HL-60 (cell line): Measurements from ENCODE around the gene YDJC.
A peak's percentile ranks its signal among the peaks of the same experiment; 100 is the strongest.

Source experiments
- DNase-seq, 2 experiments: peaks; one replicate each; pipeline ENCODE4 v3.0.0-alpha.2; 2010 to 2020; ENCODE audit warnings: low read depth in 1 of 2, low spot score in 1 of 2
- H3K27ac ChIP-seq: fragments of 250-450 bp; sonication (Bioruptor Pico); replicated peaks from 2 replicates; pipeline ENCODE4 v1.5.1; 2020; ENCODE audit warnings: mild to moderate bottlenecking, moderate library complexity
- H3K27me3 ChIP-seq: fragments of 250-450 bp; sonication (Bioruptor Pico); 2 replicates; pipeline ENCODE4 v1.5.1; 2021; ENCODE audit warnings: mild to moderate bottlenecking, moderate library complexity; ENCODE audit not compliant: insufficient read depth, poor library complexity, severe bottlenecking
- H3K4me3 ChIP-seq: replicated peaks from 2 replicates; pipeline ENCODE4 v1.5.1; 2011; ENCODE audit warnings: mild to moderate bottlenecking, control low read depth, low read length; ENCODE audit not compliant: insufficient read depth
- GABPA ChIP-seq: IDR thresholded peaks from 2 replicates; pipeline ENCODE4 v1.6.1; 2012; ENCODE audit warnings: low read depth
- POLR2AphosphoS5 ChIP-seq: IDR thresholded peaks from 2 replicates; pipeline ENCODE4 v1.6.1; 2012; ENCODE audit warnings: low read depth
- SPI1 ChIP-seq: IDR thresholded peaks from 2 replicates; pipeline ENCODE4 v1.6.1; 2012; ENCODE audit warnings: low read depth, mild to moderate bottlenecking, borderline replicate concordance
- TF ChIP-seq, protein P1 (sequence below): IDR thresholded peaks from 2 replicates; pipeline ENCODE4 v1.6.1; 2012; ENCODE audit warnings: low read depth; ENCODE audit not compliant: insufficient replicate concordance
- TF ChIP-seq, protein P2 (sequence below): IDR thresholded peaks from one replicate; pipeline ENCODE4 v1.5.1; 2011; ENCODE audit warnings: low read length, control low read depth, inconsistent platforms; ENCODE audit not compliant: insufficient read depth

The YDJC gene

DNA sequence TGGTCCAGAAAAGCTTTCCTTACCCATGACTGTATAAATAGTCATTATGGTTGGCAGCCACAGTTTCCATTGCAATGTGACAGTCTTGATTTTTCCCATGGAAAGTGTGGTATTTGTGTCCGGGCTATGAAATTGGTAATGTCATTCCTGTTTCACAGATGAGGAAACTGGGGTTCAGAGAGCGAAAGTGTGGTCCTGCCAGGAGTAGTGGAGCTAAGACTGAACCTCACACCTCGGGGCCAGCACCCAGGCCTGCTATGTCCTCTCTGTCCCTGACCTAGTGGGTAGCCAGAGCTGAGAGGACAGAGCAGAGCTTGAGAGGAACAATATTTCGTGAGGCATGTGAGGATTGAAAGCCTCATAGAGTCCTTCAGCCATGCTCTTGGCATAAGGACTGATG, 1.2 kb upstream of the YDJC start:
- Histone ChIP-seq H3K27ac (no peak overlapping the region), H3K27me3 (no peaks in the 10 kb centered on the region), H3K4me3 (no peak overlapping the region)
- TF ChIP-seq POLR2AphosphoS5 (no peak), GABPA (no peak)
- TF ChIP-seq, protein P1, sequence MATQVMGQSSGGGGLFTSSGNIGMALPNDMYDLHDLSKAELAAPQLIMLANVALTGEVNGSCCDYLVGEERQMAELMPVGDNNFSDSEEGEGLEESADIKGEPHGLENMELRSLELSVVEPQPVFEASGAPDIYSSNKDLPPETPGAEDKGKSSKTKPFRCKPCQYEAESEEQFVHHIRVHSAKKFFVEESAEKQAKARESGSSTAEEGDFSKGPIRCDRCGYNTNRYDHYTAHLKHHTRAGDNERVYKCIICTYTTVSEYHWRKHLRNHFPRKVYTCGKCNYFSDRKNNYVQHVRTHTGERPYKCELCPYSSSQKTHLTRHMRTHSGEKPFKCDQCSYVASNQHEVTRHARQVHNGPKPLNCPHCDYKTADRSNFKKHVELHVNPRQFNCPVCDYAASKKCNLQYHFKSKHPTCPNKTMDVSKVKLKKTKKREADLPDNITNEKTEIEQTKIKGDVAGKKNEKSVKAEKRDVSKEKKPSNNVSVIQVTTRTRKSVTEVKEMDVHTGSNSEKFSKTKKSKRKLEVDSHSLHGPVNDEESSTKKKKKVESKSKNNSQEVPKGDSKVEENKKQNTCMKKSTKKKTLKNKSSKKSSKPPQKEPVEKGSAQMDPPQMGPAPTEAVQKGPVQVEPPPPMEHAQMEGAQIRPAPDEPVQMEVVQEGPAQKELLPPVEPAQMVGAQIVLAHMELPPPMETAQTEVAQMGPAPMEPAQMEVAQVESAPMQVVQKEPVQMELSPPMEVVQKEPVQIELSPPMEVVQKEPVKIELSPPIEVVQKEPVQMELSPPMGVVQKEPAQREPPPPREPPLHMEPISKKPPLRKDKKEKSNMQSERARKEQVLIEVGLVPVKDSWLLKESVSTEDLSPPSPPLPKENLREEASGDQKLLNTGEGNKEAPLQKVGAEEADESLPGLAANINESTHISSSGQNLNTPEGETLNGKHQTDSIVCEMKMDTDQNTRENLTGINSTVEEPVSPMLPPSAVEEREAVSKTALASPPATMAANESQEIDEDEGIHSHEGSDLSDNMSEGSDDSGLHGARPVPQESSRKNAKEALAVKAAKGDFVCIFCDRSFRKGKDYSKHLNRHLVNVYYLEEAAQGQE, result no peak
- no peak for DNase-seq

DNA sequence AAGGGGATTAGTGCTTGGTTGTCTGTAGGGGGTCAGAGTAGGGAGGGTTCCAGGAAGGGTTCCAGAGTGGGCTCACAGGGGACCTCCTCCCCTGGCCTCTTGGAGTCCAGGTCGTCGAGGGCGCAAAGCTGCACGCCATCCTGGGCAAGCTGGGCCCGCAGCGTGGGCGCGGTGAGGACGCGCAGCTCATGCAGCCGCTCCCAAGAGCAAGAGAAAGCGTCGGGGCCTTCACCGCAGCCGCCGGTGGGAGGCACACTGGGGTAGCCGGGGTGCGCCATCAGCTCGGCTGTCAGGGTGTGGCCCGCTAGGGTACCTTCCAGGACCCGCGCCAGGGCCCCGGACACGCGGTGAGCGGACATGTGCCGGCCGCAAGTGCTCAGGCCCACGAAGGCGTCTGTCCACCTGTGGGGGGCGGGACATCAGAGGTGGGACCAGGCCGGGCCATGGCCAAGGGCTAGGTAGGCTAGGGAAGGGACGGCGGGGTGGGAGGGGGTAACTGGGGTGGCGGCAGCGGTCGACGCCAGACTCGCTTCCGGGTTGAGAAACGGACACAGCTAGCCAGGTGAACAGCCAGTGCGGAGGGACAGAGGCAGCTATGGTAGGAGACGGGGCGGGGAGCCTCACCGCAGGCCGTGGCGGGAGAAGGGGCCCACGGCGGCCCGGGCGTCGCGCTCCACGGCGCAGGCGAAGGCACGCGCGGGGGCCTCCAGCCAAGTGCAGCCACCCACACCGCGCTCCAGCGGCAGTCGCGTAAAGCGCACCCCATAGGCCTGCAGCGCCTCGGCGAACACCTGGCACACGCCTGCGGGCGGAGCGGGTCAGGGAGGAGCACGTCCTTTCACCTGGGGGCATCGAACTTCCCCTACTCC, 1.2 kb downstream of the YDJC start:
- Histone ChIP-seq H3K27me3 (no peaks in the 10 kb centered on the region), H3K4me3 (peak overlapping the region; percentile 88), H3K27ac (peak overlapping the region; percentile 95)
- DNase-seq, result peak; percentile 49 to 59
- TF ChIP-seq SPI1, result no peak

DNA sequence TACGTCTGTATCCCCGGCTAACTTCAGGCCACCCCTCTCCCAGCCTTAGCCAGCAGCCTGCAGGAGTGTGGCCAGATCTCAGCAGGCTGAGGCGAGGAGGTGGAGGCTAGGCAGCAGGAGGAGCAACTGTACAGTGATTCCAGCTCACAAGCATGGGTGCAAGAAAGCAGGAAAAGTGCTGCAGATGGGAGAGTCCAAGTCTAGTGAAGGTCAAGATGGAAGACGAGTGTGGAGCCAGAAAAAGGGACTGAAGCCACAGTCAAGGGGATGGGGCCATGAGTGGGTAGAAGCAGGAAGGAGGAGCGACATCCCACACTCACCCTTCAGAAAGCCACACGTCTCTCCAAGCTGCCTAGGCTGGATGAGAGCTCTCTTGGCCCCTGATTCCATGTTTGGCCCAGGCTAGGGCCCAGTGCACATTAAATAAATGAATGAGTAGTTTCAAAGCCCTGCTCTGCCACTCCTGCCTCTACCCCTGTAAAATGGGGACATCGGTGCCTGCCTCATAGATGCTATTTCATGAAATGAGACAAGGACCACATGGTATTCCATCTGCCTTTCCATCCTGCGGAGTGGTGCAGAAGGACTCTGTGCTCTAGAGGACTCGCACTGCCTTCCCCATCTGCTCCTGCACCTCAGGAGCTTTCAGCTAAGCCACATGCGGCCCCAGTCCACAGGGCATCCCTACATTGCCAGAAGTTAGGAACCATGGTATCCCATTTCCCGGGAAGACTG, 2.9 kb downstream of the YDJC start:
- 0 out of 2 replicates have a peak overlapping the region, but pooled peaks have one; percentile 16 for H3K27ac ChIP-seq
- H3K4me3 ChIP-seq, result 0 out of 2 replicates have a peak overlapping the region, but pooled peaks have one; percentile 1
- no peak for DNase-seq
- H3K27me3 ChIP-seq, result no peaks in the 10 kb centered on the region
- TF ChIP-seq, protein P1, result no peak
- TF ChIP-seq POLR2AphosphoS5, result peak; percentile 57; the same call in 1 of the 2 replicates

DNA sequence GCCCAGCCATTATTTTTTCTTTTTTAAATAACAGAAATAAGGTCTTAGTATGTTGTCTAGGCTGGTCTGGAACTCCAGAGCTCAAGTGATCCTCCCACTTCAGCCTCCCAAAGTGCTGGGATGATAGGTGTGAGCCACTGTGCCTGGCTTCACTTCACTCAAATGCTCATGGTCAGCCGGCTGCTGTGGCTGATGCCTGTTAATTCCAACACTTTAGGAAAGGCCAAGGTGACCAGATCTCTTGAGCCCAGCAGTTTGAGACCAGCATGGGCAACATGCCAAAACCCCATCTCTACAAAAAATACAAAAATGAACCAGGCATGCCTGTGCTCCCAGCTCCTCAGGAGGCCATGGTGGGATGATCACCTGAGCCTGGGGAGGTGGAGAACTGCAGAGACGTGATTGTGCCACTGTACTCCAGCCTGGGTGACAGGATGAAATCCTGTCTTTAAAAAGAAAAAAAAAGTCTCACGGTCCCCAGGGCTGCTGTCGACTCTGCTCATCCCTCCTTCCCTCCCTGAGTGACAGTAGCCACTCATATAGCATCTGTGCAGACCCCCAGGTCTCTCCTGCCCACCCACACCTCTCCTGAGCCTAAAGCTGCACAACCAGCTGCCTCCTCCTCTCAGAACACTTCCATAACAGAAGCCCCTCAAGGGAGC, 3.6 kb downstream of the YDJC start:
- TF ChIP-seq POLR2AphosphoS5 (no peak; the same call in 1 of the 2 replicates), SPI1 (no peak), GABPA (no peak)
- TF ChIP-seq, protein P1, result no peak
- TF ChIP-seq, protein P2, sequence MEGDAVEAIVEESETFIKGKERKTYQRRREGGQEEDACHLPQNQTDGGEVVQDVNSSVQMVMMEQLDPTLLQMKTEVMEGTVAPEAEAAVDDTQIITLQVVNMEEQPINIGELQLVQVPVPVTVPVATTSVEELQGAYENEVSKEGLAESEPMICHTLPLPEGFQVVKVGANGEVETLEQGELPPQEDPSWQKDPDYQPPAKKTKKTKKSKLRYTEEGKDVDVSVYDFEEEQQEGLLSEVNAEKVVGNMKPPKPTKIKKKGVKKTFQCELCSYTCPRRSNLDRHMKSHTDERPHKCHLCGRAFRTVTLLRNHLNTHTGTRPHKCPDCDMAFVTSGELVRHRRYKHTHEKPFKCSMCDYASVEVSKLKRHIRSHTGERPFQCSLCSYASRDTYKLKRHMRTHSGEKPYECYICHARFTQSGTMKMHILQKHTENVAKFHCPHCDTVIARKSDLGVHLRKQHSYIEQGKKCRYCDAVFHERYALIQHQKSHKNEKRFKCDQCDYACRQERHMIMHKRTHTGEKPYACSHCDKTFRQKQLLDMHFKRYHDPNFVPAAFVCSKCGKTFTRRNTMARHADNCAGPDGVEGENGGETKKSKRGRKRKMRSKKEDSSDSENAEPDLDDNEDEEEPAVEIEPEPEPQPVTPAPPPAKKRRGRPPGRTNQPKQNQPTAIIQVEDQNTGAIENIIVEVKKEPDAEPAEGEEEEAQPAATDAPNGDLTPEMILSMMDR, result no peak
- no peak for DNase-seq
- Histone ChIP-seq H3K27me3 (no peaks in the 10 kb centered on the region), H3K27ac (peak overlapping the region; percentile 16; the same call in 1 of the 2 replicates), H3K4me3 (no peak overlapping the region)
